ENCODE results near the gene PLEKHA6.
"Not testable (repeated sequence)": the region's sequence is repeated elsewhere in the genome, so short reads cannot be mapped to it uniquely, and the experiment has no call there.

PLEKHA6 gene

DNA sequence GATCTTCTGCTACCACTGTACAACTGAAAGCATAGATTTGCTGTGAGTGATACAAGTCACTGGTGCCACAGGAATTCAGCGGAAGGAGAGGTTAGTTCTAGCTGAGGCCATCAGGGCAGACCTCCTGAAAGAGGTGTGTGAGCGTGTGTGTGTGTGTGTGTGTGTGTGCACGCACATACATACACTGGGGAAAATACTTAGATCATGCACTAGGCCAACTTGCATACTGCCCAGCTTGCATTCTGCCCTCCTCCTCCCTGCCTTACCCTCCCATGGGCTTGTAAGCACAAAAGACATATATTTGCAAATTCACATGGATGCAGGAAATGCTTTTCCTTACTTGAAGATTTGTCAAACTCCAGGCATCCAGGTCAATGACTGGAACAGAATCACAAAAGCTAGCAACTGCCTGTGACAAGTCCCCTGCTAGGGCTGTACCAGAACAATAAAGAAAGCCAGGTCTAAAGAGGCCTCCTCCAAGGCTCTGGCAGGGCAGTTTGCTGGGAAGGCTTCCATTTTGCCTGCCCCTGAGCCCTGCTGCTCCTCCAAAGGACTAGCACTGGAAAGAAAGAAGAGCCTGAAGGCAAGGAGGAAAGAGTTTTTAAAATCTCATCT, 23.2 kb downstream of the PLEKHA6 start:
- DNase-seq (ENCODE audit: low read depth, low spot score) = no peak

DNA sequence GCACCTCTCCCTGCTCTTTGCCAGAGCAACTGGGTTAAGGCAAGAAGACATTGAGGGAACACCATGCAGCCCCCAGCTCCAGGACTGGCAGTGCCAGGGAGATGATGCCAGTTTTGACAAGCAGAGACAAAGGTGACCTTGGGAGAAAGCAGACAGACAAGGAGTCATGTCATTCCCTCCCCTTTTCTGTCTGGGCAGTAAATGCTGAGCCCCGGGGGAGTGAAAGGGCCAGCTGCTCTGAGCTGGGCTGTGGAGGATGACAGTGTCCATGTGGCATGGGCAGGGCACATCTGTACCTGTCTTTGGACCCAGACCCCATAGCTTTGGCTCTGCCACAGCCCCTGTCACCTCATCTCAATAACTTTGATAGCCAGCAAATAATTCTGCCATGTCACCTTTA, 24.2 kb downstream of the PLEKHA6 start:
- no peak for DNase-seq (ENCODE audit: low read depth, low spot score)

- DNase-seq (ENCODE audit: low read depth, low spot score) = no peak
Observed at GRCh38 chr1:204335085-204335484, 24.6 kb downstream of the PLEKHA6 start.

DNA sequence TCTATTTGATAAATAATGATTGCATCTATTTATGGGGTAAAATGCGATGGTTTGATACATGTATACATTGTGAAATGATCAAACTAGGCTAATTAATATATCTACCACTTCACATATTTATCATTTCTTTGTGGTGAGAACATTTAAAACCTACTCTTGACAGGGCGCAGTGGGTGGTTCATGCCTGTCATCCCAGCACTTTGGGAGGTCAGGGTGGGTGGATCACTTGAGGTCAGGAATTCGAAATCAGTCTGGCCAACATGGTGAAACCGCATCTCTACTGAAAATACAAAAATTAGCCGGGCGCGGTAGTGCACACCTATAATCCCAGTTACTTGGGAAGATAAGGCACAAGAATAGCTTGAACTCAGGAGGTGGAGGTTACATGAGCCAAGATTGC, 25.3 kb downstream of the PLEKHA6 start:
- no peak for DNase-seq (ENCODE audit: low read depth, low spot score)

DNA sequence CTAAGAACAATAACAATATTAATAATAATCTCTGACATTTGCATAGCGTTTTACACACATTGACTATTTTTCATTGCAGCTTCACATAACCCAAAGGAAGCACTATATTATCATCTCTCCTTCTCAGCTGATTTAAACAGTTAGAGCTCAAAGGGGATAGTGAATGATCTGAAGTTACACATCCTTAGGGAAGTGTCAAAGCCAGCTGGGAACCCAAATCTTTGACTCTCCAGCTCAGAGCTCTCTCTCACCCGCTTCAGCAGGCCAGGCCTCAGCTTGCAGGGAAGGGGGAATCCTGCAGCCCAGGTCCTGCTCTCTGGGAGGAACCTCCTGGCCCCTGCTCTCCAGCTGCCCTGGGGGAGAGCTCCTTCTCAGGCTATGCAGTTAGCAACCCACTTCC, 26.3 kb downstream of the PLEKHA6 start:
- no peak for DNase-seq (ENCODE audit: low read depth, low spot score)

DNA sequence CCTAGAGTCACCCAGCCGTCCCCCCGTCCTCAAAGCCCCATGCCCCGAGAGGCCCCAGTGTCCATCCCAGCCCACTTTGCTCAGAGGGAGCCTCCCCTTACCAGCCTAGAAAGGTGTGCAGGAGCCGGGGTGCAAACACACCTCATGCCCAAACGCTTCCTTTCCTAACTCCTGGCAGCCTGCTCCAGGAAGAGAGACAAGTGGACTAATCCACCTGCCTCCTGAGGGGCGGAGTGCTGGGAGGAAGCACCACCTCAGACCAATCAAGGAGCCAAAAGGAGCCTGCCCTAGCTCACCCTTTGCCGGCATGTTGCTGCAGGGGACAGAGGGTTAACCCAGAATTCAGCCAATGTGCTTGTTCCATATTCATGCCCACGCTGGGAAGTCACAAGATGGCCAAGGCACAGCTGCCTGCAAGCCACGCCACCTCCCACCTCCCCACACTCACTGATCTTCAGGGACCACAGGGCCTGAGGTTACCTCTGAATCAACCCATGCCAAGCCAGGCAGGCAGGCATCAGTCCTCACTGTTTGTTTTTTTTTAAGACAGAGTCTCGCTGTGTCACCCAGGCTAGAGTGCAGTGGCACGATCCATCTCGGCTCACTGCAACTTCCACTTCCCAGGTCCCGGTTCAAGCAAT, 27.8 kb downstream of the PLEKHA6 start:
- no peak for DNase-seq (ENCODE audit: low read depth, low spot score)

GRCh38 chr1:204331275-204331674, 28.5 kb downstream of the PLEKHA6 start:
- no peak for DNase-seq (ENCODE audit: low read depth, low spot score)

- not testable (repeated sequence) for DNase-seq (ENCODE audit: low read depth, low spot score)
Observed at GRCh38 chr1:204327870-204328269, 31.9 kb downstream of the PLEKHA6 start.

DNA sequence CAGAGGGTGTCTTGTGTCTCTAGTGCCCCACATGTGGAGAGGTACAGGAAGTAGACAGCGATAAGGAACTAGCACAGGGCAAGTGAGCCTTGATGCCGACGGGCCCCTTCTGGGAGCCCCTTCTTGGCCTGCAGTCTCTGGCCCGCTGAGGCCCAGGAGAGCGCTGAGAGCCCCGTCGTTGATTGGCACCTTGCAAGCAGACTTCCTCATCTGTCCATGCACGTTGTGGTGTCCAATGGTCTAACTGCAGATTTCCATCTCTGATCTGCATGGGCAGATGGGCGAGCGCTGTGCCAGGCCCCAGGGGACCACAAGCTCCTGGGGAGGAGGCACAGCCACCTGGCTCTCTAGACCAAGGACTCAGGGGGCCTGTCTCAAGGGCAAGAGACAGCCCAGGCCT, 32.4 kb downstream of the PLEKHA6 start:
- DNase-seq (ENCODE audit: low read depth, low spot score) = no peak

- no peak for DNase-seq (ENCODE audit: low read depth, low spot score)
Observed at GRCh38 chr1:204326771-204327300, 32.9 kb downstream of the PLEKHA6 start.

DNA sequence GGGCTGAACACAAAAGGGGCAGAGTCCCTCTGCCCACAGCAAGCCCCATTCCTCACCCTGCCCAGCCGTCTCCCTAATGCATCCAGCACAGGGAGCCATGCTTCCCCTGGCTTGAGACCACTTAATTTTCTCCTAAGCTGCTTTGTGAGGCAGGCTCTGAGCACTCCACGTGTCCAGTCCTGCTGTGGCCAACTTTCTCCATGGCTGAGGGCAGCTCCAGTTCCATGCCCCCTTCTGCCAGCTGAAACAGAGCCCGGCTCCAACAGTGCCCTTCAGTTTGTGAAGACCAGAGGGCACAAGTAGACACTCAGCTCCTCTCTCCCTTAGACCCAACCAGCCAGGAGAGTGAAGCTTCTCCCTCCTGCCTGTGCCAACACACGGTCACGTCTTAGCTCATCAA, 33.8 kb downstream of the PLEKHA6 start:
- no peak for DNase-seq (ENCODE audit: low read depth, low spot score)

- no peak for DNase-seq (ENCODE audit: low read depth, low spot score)
Observed at GRCh38 chr1:204323887-204324286, 35.8 kb downstream of the PLEKHA6 start.

DNA sequence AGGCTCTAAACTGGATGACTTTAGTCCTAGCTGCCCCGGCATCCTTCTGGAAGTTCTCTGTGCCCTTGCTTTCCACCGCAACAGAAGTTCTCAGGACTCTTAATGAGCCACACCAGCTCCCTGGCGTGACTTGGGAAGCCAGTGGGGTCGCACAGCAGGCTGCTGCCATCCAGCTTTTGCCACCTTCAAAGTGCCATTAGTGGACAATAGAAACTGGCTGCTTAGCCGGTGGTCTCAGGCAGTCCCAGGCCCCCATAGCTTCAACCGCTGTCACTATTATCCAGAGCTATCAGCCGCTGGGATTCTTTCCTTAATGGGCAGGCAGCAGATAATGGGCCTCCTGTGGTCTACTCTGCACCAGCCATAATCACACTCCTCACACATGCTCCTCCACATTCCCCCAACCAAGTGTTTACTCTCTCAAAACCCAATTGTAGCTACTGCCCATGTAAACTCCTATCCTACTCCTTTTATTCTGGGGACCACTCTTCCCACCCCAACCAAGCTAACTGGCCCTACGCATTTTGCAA, 37.3 kb downstream of the PLEKHA6 start:
- no peak for DNase-seq (ENCODE audit: low read depth, low spot score)

DNA sequence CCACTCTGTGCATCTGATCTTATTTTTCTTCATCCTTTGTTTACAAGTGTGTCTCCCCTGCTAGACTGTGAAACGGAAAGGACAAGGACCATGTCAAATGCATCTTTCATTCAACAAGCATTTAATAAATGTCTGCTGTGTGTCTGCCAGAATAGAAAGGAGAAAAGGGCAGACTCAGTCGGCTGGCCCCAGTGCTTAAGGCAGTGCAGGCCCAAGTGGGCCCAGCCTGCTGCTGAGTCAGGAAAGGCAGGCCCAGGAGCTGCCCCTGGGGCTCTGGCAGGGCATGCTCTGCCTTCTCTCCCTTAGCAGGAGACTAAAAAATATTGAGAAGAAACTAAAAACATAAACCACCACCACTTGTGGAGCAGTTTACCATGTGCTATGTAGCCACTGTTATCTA, 38.1 kb downstream of the PLEKHA6 start:
- DNase-seq (ENCODE audit: low read depth, low spot score) = no peak

DNA sequence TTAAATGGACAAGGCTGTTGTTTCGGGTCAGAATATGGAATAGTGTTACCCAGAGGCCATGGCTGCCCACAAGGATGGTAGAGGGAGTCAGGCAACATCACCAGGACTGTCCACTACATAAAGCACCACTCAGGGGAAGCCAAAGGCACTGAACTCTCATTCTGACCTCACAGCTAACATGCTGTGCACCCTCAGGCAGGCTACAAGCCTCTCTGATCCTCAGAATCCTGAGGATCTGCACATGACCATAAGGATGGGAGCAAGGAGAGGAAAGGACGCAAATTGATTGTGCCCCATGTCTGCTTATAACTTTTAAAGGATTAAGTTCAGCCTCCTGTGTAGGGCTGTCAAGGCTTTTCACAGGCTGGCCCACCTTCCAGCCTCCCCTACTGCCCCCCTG, 38.7 kb downstream of the PLEKHA6 start:
- DNase-seq (ENCODE audit: low read depth, low spot score) = no peak

DNA sequence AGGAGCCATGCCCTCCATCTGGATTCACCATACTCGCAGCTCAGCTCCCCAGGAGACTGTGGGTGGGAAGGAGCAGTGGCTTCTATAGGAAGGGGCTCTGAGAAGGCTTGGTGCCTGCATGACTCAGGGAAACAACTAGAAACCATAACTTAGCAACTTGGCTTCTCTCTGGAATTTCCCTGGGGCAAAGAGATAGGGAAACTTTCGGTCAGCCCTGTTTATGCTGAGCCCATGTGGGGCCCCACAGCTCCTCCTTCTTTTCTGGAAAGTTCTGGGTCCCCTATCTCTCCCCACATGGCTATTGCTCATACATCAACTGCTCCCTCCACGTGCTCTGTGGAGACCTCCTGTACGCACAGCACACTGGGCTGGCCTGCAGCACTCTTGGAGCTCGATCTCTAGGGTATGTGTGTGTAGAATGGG, 39.3 kb downstream of the PLEKHA6 start:
- no peak for DNase-seq (ENCODE audit: low read depth, low spot score)

DNA sequence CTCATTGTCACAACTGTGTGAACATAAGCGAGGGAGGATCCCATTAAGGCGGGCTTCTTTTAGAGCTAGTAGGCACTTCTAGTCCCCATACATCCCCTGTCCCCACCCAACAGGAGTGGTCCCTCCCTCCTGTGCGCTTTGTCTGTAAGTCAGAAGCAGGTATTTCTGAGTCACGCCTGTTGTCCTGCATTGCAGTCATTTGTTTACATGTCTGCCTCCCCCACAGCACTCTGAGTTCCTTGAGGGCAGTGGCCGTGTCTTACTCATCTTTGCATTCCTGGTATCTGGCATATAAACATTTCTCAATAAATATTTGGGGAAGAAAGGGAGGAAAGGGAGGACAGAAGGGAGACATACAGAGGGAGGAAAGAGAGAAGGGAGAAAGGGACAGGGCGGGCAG, 40.3 kb downstream of the PLEKHA6 start:
- no peak for DNase-seq (ENCODE audit: low read depth, low spot score)

- no peak for DNase-seq (ENCODE audit: low read depth, low spot score)
Observed at GRCh38 chr1:204319027-204319426, 40.7 kb downstream of the PLEKHA6 start.

- DNase-seq (ENCODE audit: low read depth, low spot score) = no peak
Observed at GRCh38 chr1:204318324-204318723, 41.4 kb downstream of the PLEKHA6 start.

GRCh38 chr1:204317170-204317569, 42.6 kb downstream of the PLEKHA6 start:
- DNase-seq (ENCODE audit: low read depth, low spot score) = no peak

- DNase-seq (ENCODE audit: low read depth, low spot score) = no peak
Observed at GRCh38 chr1:204316164-204316563, 43.6 kb downstream of the PLEKHA6 start.

GRCh38 chr1:204314893-204315658, 44.7 kb downstream of the PLEKHA6 start:
- no peak for DNase-seq (ENCODE audit: low read depth, low spot score)

Data from smooth muscle cell of the brain vasculature (primary cell).